ENCODE results near the gene SWI5.

Gene SWI5

DNA sequence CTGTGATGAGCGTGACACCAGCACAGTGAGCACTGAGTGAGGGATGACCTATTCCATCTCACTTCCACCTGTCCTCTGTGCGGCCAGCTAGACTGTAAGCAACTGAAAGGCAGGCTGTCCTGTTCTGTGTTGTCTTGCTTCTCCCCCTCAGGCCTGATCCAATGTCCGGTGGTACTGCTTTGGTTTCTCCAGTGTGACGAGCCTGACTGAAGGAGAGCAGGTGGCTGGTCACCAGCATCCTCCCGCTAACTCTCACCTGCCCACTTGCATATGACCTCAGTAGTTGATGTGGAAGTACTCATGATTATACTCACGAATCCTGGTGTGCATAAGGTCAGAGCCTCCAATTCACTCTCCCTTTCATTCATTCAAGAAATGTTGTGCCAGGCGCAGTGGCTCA is 61.9 kb downstream of the SWI5 start:
- Mint-ChIP-seq H3K27me3 (no peaks in the 10 kb centered on the region), H3K36me3 (ENCODE audit: low read depth) (peaks cover 38% of the 10 kb centered on the region), H3K27ac (peak overlapping the region; percentile 57), H3K9me3 (no peaks in the 10 kb centered on the region), H3K4me3 (no peak overlapping the region), H3K4me1 (ENCODE audit: low read depth) (peaks cover 12% of the 10 kb centered on the region)
- no peak for DNase-seq

Data from activated T-cell treated with anti-CD3 and anti-CD28 coated beads, Interleukin-2, amount 50 U/mL, for 24 hours (primary cell).